Head of caudate nucleus (tissue), 42 donors: ENCODE data around the gene TJAP1.
"Not testable (repeated sequence)": the region's sequence is repeated elsewhere in the genome, so short reads cannot be mapped to it uniquely, and the experiment has no call there.

Experiments
- DNase-seq, 42 donors: peaks; one replicate each; pipeline versions ENCODE4 v3.0.0 to v3.0.0-alpha.2; 2020 to 2021; ENCODE audit warnings: mixed read lengths in 7 of 42
- intact Hi-C: fragments of 100-400 bp; cut with DNase I; formaldehyde crosslinking; loops from one replicate; pipeline ENCODE4 v1.15.0; 2022

The TJAP1 gene

DNA sequence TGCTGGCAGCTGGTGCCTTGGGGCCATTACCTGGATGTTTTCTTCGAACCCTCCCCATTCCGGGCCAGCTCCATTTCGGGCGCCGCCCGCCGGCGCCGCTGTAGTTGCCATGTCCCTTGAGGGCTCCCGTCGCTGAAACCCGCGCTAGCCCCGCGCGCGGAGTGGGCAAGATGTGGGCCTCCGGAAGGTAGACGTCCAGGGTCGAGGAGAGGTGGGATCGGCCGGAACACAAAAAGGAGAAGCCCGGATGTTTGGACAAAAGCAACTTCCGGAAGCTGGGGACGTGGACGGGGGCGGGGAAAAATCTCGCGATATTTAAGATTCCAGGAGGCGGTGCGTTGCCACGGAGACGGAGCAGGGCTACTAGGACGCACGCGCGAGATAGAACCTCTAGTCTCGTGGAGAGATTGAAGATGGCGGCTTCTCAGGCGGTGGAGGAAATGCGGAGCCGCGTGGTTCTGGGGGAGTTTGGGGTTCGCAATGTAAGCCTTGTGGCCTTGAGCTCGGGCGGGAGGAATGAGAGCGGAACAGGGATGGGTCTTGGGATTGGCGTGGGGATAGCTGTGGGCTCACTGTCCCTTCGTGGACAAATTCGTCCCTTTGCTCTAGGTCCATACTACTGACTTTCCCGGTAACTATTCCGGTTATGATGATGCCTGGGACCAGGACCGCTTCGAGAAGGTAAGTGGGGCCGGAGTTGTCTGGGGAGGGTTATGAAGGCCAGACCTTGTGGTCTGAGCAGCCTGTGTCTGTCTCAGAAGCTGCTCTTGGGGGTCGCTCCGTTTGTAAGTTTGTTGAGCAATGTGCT is 39.5 kb downstream of the TJAP1 start, which contains the start of the genes POLR1C and YIPF3:
Gene POLR1C, plus strand, starts transcription at position 393 of the 808 bp plus-strand sequence. Its CDS starts 21 bp downstream, at position 414.
Gene YIPF3, minus strand, starts transcription at position 230 of the 808 bp plus-strand sequence. Its CDS starts 119 bp downstream, at position 111.
- DNase-seq, result peak; percentile 96 to 100 (median 98)
- intact Hi-C loops, result no loop called here

DNA sequence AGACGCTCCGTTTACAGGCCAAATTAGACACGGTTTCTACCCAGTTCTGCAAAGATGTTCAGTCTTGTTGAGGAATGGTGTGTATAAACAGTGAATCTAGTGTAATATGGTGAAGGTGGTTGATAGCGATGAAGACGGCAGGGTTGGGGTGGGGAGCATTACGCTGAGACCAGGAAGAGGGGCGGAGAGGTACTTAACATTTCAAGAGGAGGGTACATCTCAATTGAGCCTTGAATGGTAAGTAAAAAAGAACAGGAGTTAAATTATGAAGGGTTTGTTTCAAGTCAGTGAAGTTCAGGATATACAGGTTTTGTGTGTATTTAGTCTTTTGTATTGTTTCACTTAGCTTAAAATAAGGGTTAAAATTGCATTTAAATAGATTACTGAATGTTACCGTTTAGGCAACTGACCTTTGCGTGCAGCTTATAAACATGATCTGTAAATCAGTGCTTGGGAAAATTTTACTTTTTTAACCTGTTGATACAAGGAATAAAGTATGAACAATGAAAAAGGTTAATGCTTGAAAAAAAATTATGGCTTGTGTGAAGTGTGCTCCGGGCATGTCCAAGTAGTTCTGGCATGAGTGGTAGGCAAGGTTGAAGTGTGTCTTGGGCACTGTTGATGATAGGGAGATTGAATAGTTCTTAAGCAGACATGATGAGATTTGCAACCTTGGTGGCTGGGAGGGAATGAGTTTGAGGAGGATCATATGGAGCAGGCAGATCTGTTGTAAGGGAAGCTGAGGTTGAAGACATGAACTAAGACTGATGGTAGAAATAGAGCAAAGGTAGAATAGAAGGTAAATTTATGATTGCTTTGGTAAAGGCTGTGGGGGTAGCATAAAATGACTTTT is 40.4 kb downstream of the TJAP1 start:
- intact Hi-C loops, result no loop called here

DNA sequence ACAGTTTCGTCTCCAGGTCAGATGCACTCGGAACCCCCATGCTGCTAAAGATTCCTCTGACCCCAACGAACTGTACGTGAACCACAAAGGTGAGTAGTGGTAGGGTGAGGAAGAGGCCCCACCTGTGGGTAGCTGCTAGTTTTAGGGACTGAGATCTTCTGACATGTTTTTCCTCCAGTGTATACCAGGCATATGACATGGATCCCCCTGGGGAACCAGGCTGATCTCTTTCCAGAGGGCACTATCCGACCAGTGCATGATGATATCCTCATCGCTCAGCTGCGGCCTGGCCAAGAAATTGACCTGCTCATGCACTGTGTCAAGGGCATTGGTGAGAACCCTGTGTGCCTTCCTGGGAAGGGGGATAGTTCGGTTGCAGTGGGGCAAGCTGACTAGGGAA is 42.7 kb downstream of the TJAP1 start:
- no peak for DNase-seq
- intact Hi-C loops, result no loop called here

More for the DNA sequence above, 40.4 kb downstream of the TJAP1 start:
- no peak for DNase-seq

DNA sequence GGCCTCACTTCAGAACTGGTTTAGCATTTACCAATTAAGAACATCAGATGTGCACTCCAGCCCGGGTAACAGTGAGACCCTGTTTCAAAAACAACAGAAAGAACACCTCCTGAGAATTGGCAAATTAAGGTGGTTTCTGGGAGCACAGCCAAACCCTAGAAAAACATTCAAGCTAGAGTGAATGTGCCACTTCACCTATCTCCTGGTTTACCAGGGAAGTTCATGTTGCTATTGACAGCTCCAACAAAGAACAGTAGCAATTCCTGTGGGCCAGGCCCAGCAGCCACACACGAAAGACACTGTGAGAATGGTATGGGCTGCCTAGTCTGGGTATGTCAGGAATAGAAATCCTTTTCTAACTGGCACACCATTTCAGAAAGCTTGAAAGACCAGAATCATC is 44.5 kb downstream of the TJAP1 start:
- intact Hi-C loops, result no loop called here
- DNase-seq, result no peak

DNA sequence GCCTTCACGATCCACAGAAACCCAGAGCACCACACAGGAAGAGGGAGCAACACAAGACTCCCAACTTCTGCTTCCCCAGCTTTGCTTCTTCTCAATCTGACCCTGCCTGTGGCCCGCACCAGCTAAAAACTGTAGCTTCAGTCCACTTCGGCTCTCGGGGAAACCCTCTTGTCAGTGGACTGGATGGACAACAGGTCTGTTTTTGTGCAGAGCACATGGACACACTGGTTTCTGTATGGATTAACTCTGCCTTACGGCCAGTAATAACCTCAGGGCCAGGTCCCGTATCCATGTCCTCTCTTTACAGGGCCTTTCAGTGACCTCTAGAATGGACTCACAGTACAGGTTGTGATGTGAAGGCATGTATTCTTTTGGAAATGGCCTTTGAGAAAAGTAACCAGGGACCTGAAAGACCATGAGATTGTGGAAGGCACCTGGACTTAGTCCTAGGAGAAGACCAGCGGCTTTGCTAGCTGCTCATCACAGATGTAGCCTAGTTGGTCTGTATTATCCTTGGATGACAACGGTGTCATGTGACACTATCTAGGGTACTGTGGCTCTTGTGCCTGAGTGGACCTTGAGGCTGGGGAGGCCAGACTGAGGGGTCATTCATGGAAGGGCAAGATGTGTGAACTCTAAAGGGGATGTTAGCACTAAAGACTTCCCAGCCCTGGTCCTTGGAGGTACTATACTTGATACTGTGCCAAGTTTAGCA is 45.3 kb downstream of the TJAP1 start:
- DNase-seq, result no peak
- intact Hi-C loops, result no loop called here

DNA sequence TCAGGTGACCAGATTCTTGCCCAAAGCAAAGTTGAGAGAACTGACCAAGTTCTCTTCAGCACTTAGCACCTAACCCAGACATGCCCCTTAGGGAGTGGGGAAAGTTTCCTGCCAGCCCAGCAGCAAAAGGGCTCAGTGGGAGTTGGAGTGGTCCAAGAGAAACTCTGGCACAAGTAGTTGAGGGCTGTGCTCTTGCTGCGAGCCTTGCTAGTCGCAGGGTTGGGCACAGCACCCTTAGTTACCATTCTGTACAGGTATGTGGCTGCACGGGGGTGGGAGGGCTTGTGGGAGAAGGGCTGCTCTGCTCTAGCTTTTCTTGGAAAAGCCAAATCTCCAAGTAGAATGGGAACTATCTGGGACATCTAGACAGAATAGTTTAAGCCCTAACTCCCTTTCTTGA is 45.9 kb downstream of the TJAP1 start:
- no peak for DNase-seq
- intact Hi-C loops, result no loop called here

DNA sequence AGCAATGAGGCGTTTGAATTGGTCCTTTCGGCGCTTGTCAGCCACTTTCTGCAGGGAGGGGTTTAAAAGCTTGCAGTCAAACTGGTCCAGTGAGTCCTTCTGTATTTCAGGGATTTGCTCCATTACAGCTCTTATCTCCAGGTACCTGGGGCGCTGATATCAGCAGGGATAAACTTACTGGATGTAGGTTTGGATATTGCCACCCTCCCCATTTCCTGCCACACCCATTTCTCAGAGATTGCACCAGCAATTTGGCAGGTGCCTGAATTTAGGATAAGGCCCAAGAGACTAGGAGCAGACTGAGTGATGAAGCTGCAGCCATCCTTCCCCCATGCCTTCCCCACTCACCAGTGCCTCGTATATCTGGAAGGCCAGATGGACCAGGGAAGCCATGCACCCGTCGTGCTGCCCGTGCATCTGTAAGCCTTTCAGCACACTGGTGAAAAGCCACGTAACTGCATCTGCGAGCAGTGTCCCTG is 47.2 kb downstream of the TJAP1 start:
- intact Hi-C loops, result no loop called here

DNA sequence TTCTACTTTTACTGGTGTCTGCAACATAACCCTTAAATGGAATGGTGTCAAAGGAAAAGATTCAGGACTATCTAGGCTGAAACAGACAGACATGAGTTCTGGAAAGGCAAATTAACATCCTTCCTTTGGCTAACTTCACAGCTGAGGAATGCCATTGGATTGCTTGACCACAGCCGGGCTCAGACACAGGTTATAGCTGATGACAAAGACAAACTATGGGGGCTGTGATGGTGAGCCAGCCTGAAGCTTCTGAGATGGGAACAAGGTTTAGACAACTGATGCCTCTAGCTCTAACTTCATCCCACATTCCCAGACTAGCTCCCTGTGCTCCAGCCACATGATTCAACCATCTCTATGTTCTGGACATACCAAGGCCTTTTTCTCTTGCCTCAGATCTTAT is 54.8 kb downstream of the TJAP1 start:
- peak in 1 of 42 donors; percentile 1 for DNase-seq
- intact Hi-C loops, result no loop called here

More for the DNA sequence above, 47.2 kb downstream of the TJAP1 start:
- DNase-seq, result no peak

DNA sequence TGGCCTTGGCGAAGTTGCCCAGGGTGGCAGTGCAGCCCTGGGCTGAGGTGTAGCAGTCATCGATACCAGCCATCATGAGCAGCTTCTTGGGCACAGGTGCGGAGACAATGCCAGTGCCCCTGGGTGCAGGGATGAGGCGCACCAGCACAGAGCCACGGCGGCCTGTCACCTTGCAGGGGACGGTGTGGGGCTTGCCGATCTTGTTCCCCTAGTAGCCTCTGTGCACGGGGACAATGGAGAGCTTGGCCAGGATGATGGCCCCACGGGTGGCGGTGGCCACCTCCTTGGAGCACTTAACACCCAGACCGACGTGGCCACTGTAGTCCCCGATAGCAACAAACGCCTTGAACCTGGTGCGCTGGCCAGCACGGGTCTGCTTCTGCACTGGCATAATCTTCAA is 61.6 kb downstream of the TJAP1 start:
- intact Hi-C loops, DNase-seq: not testable (repeated sequence)

DNA sequence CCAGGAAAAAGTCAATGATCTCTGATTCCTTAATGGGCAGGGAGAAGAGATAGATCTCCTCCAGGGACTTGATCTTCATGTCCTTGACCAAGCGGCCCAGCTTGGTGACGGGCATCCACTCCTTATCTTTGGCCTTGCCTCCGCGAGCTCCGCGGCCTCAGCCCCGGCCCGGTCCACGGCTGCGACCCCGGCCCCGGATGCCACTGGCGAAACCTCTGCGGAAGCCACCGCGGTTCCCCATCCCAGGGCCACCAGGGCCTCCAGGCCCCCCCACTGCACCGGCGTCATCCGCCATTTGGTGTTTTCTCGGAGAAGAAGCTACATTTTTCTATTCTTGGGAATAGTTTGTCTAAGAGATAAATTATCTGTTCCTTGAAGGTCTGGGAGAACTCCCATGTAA is 62.0 kb downstream of the TJAP1 start:
- DNase-seq, intact Hi-C loops: not testable (repeated sequence)

DNA sequence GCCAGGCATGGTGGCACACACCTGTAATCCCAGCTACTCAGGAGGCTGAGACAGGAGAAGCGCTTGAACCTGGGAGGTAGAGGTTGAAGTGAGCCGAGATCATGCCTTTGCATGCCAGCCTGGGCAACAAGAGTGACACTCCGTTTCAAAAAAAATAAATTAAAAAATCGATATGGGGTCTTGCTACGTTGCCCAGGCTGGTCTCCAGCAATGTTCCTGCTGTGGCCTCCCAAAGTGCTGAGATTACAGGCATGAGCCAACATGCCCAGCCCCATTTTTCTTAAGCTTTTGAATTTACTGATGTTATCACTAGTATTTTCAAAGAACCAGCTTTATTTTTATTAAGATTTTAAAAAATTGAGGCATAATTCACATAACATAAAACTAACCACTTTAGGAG is 63.1 kb downstream of the TJAP1 start:
- no peak for DNase-seq
- intact Hi-C loops, result no loop called here

DNA sequence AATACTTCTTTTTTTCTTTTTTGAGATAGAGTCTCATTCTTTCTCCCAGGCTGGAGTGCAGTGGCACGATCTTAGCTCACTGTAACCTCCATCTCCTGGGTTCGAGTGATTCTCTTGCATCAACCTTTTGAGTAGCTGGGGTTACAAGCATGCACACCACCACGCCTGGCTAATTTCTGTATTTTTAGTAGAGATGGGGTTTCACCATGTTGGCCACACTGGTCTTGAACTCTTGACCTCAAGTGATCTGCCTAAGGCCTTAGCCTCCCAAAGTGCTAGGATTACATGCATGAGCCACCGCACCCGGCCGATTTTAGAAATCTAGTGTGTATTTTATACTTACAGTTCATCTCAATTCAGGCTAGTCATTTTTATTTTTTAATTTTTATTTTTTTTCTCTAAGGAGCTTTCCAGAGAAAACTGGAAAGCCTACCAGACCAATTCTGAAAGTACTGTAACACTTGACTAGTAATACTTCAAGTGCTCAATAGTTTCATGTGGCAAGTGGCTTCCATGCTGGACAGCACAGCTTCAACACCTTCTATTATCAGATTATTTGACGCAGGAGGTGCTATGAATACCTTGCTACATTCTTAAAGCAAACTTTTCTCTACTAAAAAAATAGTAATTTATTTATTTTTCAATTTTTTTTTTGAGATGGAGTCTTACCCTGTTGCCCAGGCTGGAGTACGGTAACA is 64.6 kb downstream of the TJAP1 start:
- intact Hi-C loops, result no loop called here
- DNase-seq, result no peak

DNA sequence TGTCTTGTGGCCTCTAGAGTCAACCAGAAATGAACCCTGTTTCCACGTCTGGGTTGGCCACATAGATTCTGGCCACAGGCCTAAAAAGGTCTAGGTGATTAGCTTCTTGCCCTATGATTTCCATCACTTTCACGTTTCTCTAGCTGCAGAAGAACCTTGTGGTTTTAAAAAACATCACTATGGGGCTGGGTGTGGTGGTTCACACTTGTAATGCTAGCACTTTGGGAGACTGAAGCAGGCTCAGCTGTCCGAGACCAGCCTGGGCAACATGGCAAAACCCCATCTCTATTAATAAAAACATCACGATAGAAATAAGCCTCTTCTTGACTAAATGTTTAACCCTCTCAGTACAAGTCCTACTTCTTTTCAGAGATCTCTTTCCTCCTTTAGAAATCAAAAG is 67.1 kb downstream of the TJAP1 start:
- intact Hi-C loops, result no loop called here
- no peak for DNase-seq

DNA sequence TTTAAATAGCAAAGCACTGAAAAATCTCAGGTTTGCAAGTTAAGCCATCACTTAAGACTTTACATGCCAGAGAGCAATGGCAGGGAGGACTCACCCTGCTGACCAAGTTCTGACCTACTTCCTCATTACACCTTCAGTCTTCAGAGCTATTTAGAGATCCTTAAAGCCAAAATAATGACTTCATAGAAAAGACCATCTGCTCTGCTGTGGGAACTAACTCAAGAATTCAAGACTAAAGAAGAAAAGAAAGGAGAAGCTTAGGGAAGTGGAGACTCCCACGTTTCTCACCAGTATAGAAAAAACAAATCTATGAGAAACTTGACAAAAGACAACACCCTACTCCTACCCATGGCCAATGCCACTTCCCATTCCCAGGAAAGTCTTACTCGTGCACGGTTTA is 69.9 kb downstream of the TJAP1 start:
- intact Hi-C loops, result no loop called here

More for the DNA sequence above, 69.9 kb downstream of the TJAP1 start:
- no peak for DNase-seq
